Measurements from ENCODE around the gene RAD54L. TPM values are rescaled to one million over a fixed set of nuclear protein-coding genes. Genes with fewer than 3 reads are reported as not detected.

The RAD54L gene
- total and polyA plus RNA-seq, 2 donors (not counting 1 experiment from before 2014, with no cell fraction given): 0.66 to 1.3 TPM

DNA sequence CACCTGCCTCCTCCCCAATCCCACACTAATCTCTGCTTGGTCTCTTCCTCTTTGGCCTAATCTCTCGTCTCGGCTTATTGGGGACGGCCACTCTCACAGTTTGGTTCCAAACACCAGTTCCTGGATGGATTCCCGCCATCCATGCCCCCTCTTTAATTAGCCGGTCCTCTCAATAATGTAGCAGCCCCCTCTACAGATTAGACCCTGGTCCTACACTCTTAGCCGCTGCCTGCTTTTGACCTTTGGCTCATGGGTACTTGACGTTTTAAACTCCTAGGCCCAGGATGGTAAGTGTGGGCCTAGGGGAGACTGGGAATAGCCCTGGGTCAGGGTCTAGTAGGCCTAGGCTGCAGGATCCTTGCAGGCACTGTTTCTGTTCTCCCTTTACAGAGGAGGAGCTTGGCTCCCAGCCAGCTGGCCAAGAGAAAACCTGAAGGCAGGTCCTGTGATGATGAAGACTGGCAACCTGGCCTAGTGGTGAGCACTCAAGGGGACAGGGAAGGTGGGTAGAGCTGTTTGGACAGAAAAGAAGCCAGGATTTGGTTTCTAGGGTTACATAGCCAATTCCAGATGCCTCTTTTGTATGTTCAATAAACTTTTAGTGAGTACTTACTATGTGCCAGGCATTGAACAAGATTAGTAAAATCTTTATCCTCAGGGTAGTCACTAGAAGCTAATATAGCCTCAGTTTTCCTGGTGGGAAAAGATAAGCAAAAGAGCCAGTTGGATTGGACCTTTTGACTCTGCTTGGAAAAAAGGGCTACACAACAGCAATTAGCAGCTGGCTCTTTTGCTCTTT is 758 bp downstream of the RAD54L start:
- H3K27ac ChIP-seq (ENCODE audit: insufficient read depth, low read length): no peak overlapping the region
- DNase-seq (ENCODE audit: low read depth in 2 of 2): peak in 1 of 2 donors; percentile 8

DNA sequence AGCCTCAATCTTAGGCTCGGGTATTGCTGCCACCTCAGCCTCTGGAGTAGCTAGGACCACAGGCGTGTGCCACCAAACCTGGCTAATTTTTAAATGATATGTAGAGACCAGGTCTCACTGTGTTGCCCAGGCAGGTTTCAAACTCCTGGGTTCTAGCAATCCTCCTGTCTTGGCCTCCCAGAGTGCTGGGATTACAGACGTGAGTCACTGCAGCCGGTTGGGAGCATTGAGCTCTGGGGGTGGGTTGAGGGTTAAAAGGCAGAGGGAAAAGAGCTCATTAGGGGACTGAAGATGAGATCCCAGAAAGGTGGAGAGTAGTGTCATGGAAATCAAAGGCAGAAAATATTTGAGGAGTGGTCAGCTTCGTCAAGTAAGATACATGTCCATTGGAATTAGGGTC is 7.1 kb downstream of the RAD54L start:
- no peak overlapping the region for H2AFZ ChIP-seq (ENCODE audit: low read length)
- no peaks in the 10 kb centered on the region for H4K20me1 ChIP-seq (ENCODE audit: control insufficient read depth, extremely low read depth, insufficient read depth, low read length)
- H3K4me3 ChIP-seq (replicated peaks in 1 of 4; ENCODE audit: control extremely low read depth in 1 of 4, insufficient read depth in 1 of 4, low read depth in 3 of 4, low read length in 4 of 4): no peak overlapping the region
- H3K36me3 ChIP-seq (ENCODE audit: control insufficient read depth, insufficient read depth, low read length): peaks cover 2% of the 10 kb centered on the region
- no peak for DNase-seq (ENCODE audit: low read depth in 2 of 2)
- no peak overlapping the region for H3K9ac ChIP-seq (ENCODE audit: insufficient read depth, low read length)
- H3K27me3 ChIP-seq (ENCODE audit: control insufficient read depth, insufficient read depth, low read length): no peaks in the 10 kb centered on the region
- H3K79me2 ChIP-seq (ENCODE audit: control insufficient read depth, insufficient read depth, low read length): no peaks in the 10 kb centered on the region
- H3K27ac ChIP-seq (ENCODE audit: insufficient read depth, low read length): no peak overlapping the region
- H3K9me3 ChIP-seq (ENCODE audit: control insufficient read depth, insufficient read depth, low read depth, low read length): no peaks in the 10 kb centered on the region
- no peak overlapping the region for H3K4me2 ChIP-seq (ENCODE audit: extremely low read depth, insufficient read depth, low read length)
- no peaks in the 10 kb centered on the region for H3K4me1 ChIP-seq (ENCODE audit: control insufficient read depth, extremely low read depth, insufficient read depth, low read length)
- no peak for TF ChIP-seq EZH2 (IDR thresholded peaks at IDR 0.05; ENCODE audit: low read length, missing control alignments)
- TF ChIP-seq, protein P1, sequence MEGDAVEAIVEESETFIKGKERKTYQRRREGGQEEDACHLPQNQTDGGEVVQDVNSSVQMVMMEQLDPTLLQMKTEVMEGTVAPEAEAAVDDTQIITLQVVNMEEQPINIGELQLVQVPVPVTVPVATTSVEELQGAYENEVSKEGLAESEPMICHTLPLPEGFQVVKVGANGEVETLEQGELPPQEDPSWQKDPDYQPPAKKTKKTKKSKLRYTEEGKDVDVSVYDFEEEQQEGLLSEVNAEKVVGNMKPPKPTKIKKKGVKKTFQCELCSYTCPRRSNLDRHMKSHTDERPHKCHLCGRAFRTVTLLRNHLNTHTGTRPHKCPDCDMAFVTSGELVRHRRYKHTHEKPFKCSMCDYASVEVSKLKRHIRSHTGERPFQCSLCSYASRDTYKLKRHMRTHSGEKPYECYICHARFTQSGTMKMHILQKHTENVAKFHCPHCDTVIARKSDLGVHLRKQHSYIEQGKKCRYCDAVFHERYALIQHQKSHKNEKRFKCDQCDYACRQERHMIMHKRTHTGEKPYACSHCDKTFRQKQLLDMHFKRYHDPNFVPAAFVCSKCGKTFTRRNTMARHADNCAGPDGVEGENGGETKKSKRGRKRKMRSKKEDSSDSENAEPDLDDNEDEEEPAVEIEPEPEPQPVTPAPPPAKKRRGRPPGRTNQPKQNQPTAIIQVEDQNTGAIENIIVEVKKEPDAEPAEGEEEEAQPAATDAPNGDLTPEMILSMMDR (conservative IDR thresholded peaks at IDR 0.05 in 1 of 2, IDR thresholded peaks at IDR 0.05 in 1 of 2; ENCODE audit: low read depth in 1 of 2, low read length in 2 of 2): no peak

More for the DNA sequence above, 758 bp downstream of the RAD54L start:
- no peak for TF ChIP-seq EZH2 (IDR thresholded peaks at IDR 0.05; ENCODE audit: low read length, missing control alignments)
- TF ChIP-seq, protein P1 (conservative IDR thresholded peaks at IDR 0.05 in 1 of 2, IDR thresholded peaks at IDR 0.05 in 1 of 2; ENCODE audit: low read depth in 1 of 2, low read length in 2 of 2): no peak
- peak overlapping the region; percentile 79 for H3K4me2 ChIP-seq (ENCODE audit: extremely low read depth, insufficient read depth, low read length)
- H3K4me3 ChIP-seq (replicated peaks in 1 of 4; ENCODE audit: control extremely low read depth in 1 of 4, insufficient read depth in 1 of 4, low read depth in 3 of 4, low read length in 4 of 4): peak overlapping the region; percentile 72 to 90 (median 75)
- H2AFZ ChIP-seq (ENCODE audit: low read length): peak overlapping the region; percentile 63
- no peaks in the 10 kb centered on the region for H3K4me1 ChIP-seq (ENCODE audit: control insufficient read depth, extremely low read depth, insufficient read depth, low read length)
- H4K20me1 ChIP-seq (ENCODE audit: control insufficient read depth, extremely low read depth, insufficient read depth, low read length): no peaks in the 10 kb centered on the region
- peak overlapping the region; percentile 53 for H3K9ac ChIP-seq (ENCODE audit: insufficient read depth, low read length)
- H3K36me3 ChIP-seq (ENCODE audit: control insufficient read depth, insufficient read depth, low read length): no peaks in the 10 kb centered on the region
- no peaks in the 10 kb centered on the region for H3K9me3 ChIP-seq (ENCODE audit: control insufficient read depth, insufficient read depth, low read depth, low read length)
- no peaks in the 10 kb centered on the region for H3K27me3 ChIP-seq (ENCODE audit: control insufficient read depth, insufficient read depth, low read length)
- H3K79me2 ChIP-seq (ENCODE audit: control insufficient read depth, insufficient read depth, low read length): peaks cover 10% of the 10 kb centered on the region

DNA sequence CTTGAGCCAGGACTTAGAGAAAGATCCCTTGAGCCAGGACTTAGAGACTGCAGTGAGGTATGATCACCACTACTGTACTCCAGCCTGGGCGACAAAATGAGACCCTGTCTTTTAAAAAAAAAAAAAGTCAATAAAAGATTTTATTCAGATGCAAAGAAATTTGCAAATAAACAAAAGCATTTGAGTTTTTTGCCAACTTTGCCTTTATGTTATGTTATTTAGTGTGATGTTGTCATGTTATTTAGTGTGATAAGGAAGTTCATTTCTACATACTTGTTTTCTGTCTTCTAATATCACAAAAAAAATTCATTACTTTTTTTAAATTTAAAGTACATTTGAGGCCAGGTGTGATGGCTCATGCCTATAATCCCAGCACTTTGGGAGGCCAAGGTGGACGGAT is 9.0 kb downstream of the RAD54L start:
- Histone ChIP-seq H3K4me1 (ENCODE audit: control insufficient read depth, extremely low read depth, insufficient read depth, low read length) (no peaks in the 10 kb centered on the region), H3K4me2 (ENCODE audit: extremely low read depth, insufficient read depth, low read length) (no peak overlapping the region), H3K9ac (ENCODE audit: insufficient read depth, low read length) (no peak overlapping the region), H3K36me3 (ENCODE audit: control insufficient read depth, insufficient read depth, low read length) (peaks cover 4% of the 10 kb centered on the region), H3K79me2 (ENCODE audit: control insufficient read depth, insufficient read depth, low read length) (no peaks in the 10 kb centered on the region), H4K20me1 (ENCODE audit: control insufficient read depth, extremely low read depth, insufficient read depth, low read length) (no peaks in the 10 kb centered on the region), H3K9me3 (ENCODE audit: control insufficient read depth, insufficient read depth, low read depth, low read length) (no peaks in the 10 kb centered on the region), H3K27ac (ENCODE audit: insufficient read depth, low read length) (no peak overlapping the region), H3K27me3 (ENCODE audit: control insufficient read depth, insufficient read depth, low read length) (no peaks in the 10 kb centered on the region), H2AFZ (ENCODE audit: low read length) (no peak overlapping the region), H3K4me3 (replicated peaks in 1 of 4; ENCODE audit: control extremely low read depth in 1 of 4, insufficient read depth in 1 of 4, low read depth in 3 of 4, low read length in 4 of 4) (no peak overlapping the region)
- DNase-seq (ENCODE audit: low read depth in 2 of 2): no peak
- TF ChIP-seq EZH2 (IDR thresholded peaks at IDR 0.05; ENCODE audit: low read length, missing control alignments): no peak
- TF ChIP-seq, protein P1 (conservative IDR thresholded peaks at IDR 0.05 in 1 of 2, IDR thresholded peaks at IDR 0.05 in 1 of 2; ENCODE audit: low read depth in 1 of 2, low read length in 2 of 2): no peak

All from fibroblast of lung (primary cell).